ENCODE measurements around the gene HSD17B3. TPM values are rescaled to one million over a fixed set of nuclear protein-coding genes. Genes with fewer than 3 reads are reported as not detected.

The HSD17B3 gene
- total and polyA plus RNA-seq, 5 donors from 2014 or later, result 1.5 TPM; not detected in 4

DNA sequence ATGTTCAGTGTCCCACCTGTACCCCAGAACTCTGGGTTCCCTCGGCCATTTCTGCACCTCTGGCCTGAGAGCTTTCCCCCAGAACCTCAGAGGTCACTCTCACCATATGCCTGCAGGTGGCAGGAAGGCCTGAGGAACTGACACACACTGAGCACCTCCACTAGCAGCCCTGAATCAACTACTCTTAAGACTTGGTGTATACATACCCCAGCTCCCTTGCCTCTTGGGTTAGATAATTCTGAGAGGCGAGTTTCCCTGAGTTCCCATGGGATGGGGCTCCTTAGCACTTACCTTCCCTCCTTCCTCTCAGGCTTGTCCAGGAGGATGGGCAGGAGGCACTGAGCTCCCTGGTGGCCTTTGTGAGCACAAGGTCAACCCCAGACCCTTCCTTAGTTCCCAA is 86.1 kb downstream of the HSD17B3 start:
- Histone ChIP-seq H3K27ac (ENCODE audit: insufficient read depth, low read length, poor library complexity, severe bottlenecking) (no peak overlapping the region), H3K4me1 (ENCODE audit: control insufficient read depth, insufficient read depth, low read length, poor library complexity, severe bottlenecking) (peaks cover 16% of the 10 kb centered on the region), H3K4me3 (ENCODE audit: low read depth, low read length) (no peak overlapping the region), H3K27me3 (ENCODE audit: control insufficient read depth, insufficient read depth, low read length) (peaks cover 2% of the 10 kb centered on the region), H3K36me3 (ENCODE audit: control insufficient read depth, insufficient read depth, low read length) (no peaks in the 10 kb centered on the region), H3K9me3 (ENCODE audit: control insufficient read depth in 2 of 2, low read length in 2 of 2) (no peaks in the 10 kb centered on the region)
- H3K4me1 Mint-ChIP-seq, result peaks cover 0 to 10% (median 5%) of the 10 kb centered on the region in 4 donors
- ATAC-seq (ENCODE audit: low read depth in 2 of 2) (no peak), DNase-seq (no peak)
- H3K4me3 Mint-ChIP-seq, result no peak overlapping the region
- peaks cover 23% of the 10 kb centered on the region for H3K27me3 Mint-ChIP-seq
- H3K9me3 Mint-ChIP-seq, result peaks cover 0 to 2% (median 0%) of the 10 kb centered on the region in 7 donors
- no peaks in the 10 kb centered on the region for H3K36me3 Mint-ChIP-seq
- H3K27ac Mint-ChIP-seq, result no peak overlapping the region

DNA sequence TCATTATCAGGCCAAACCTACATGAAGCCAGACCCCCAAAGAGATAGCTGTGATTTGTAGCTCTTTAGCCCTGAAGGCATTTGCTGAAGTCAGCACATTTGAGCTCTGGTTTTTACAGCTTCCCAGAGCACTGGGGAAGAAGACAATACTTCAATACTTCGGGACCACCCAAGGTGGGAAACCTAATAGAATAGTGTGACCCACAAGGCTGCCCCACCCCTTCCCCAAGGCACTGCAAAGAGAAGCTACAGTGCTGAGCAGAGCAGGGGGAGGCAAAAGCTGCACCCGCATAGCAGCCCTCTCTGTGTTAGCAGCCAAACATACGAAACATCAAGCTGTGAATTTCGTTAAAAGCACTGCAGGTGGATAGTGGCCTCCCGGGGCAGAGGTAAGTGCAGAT is 87.3 kb downstream of the HSD17B3 start:
- Histone ChIP-seq H3K27ac (ENCODE audit: insufficient read depth, low read length, poor library complexity, severe bottlenecking) (no peak overlapping the region), H3K36me3 (ENCODE audit: control insufficient read depth, insufficient read depth, low read length) (no peaks in the 10 kb centered on the region), H3K27me3 (ENCODE audit: control insufficient read depth, insufficient read depth, low read length) (no peaks in the 10 kb centered on the region), H3K9me3 (ENCODE audit: control insufficient read depth in 2 of 2, low read length in 2 of 2) (no peaks in the 10 kb centered on the region), H3K4me1 (ENCODE audit: control insufficient read depth, insufficient read depth, low read length, poor library complexity, severe bottlenecking) (peaks cover 16% of the 10 kb centered on the region), H3K4me3 (ENCODE audit: low read depth, low read length) (no peak overlapping the region)
- peaks cover 15% of the 10 kb centered on the region for H3K27me3 Mint-ChIP-seq
- H3K27ac Mint-ChIP-seq, result no peak overlapping the region
- no peaks in the 10 kb centered on the region for H3K36me3 Mint-ChIP-seq
- ATAC-seq (ENCODE audit: low read depth in 2 of 2) (no peak), DNase-seq (no peak)
- H3K9me3 Mint-ChIP-seq, result peaks cover 0 to 2% (median 0%) of the 10 kb centered on the region in 7 donors
- no peak overlapping the region for H3K4me3 Mint-ChIP-seq
- H3K4me1 Mint-ChIP-seq, result peaks cover 0 to 6% (median 3%) of the 10 kb centered on the region in 4 donors

DNA sequence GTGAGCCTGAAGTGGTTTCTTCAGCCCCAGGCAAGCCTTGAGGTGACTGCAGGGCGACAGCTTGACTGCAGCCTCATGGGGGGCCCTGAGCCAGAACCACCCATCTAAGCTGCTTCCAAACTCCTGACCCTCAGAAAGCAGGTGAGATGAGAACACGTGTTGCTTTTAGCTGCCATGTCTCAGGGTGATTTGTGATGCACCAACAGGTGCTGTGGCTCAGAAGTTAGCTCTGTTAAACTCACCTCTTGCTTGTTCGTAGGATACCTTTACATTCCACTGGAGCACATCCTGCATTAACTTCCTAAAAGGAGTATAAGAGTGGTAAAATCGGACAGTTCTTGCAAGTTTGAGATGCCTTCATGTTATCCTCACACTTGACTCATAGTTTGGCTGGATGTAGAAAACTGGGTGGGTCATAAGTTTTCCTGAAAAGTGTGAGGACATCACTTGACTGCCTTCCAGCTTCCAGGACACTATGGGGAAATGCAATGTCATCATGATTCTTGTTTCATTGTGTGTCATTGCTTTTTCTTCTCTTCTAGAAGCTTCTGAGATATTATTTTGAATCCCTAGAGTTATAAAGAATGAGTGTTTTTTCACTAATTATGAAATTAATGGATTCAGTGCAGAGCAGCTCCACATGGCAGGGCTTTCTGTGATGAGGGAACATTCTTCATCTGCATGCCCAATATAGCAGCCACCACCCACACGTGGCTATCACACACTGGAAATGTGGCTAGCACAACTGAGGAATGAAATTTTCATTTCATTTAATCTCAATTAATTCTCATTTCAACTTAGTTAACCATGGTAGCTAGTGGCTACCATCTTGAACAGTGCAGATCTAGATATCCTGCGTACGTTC is 92.3 kb downstream of the HSD17B3 start:
- H3K36me3 ChIP-seq (ENCODE audit: control insufficient read depth, insufficient read depth, low read length), result no peaks in the 10 kb centered on the region
- DNase-seq (no peak), ATAC-seq (ENCODE audit: low read depth in 2 of 2) (no peak)
- H3K9me3 ChIP-seq (ENCODE audit: control insufficient read depth in 2 of 2, low read length in 2 of 2), result no peaks in the 10 kb centered on the region
- Mint-ChIP-seq H3K4me1 (no peaks in the 10 kb centered on the region), H3K36me3 (no peaks in the 10 kb centered on the region), H3K27me3 (peaks cover 6% of the 10 kb centered on the region), H3K27ac (no peak overlapping the region), H3K9me3 (peaks cover 0 to 2% (median 0%) of the 10 kb centered on the region in 7 donors), H3K4me3 (no peak overlapping the region)
- H3K27ac ChIP-seq (ENCODE audit: insufficient read depth, low read length, poor library complexity, severe bottlenecking), result no peak overlapping the region
- H3K4me3 ChIP-seq (ENCODE audit: low read depth, low read length), result no peak overlapping the region
- no peaks in the 10 kb centered on the region for H3K27me3 ChIP-seq (ENCODE audit: control insufficient read depth, insufficient read depth, low read length)
- H3K4me1 ChIP-seq (ENCODE audit: control insufficient read depth, insufficient read depth, low read length, poor library complexity, severe bottlenecking), result no peaks in the 10 kb centered on the region

DNA sequence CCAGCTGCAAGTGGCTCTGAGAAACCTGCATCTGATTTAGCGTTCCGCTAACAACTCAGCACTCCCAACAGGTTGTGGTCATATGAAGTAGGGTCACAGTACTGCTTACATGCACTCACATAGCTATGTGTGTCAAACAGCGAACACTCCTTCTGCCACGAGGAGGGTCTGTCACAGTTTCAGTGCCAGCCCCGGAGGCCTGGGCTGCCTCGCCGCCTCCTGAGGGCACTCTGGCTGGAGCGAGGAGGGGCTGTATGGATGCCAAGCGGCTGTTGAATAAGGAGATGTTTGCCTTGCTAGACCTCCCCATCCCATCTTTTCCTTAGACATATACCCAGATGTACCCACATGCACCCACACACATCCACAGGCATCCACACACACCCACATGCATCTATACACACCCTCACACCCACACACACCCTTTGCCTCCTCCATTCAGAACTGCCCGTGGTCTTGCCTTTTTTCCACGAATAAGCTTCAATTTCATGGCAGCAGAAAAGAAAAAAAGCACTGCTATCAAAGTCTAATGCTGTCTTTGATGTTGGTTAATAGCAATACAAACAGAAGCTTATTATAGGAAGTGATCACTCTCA is 95.7 kb downstream of the HSD17B3 start:
- no peak overlapping the region for H3K27ac Mint-ChIP-seq
- H3K27me3 Mint-ChIP-seq, result peaks cover 10% of the 10 kb centered on the region
- Histone ChIP-seq H3K27me3 (ENCODE audit: control insufficient read depth, insufficient read depth, low read length) (no peaks in the 10 kb centered on the region), H3K4me1 (ENCODE audit: control insufficient read depth, insufficient read depth, low read length, poor library complexity, severe bottlenecking) (no peaks in the 10 kb centered on the region), H3K9me3 (ENCODE audit: control insufficient read depth in 2 of 2, low read length in 2 of 2) (no peaks in the 10 kb centered on the region), H3K27ac (ENCODE audit: insufficient read depth, low read length, poor library complexity, severe bottlenecking) (no peak overlapping the region), H3K36me3 (ENCODE audit: control insufficient read depth, insufficient read depth, low read length) (no peaks in the 10 kb centered on the region), H3K4me3 (ENCODE audit: low read depth, low read length) (no peak overlapping the region)
- peaks cover 0 to 4% (median 0%) of the 10 kb centered on the region in 4 donors for H3K4me1 Mint-ChIP-seq
- H3K36me3 Mint-ChIP-seq, result no peaks in the 10 kb centered on the region
- ATAC-seq (ENCODE audit: low read depth in 2 of 2) (no peak), DNase-seq (no peak)
- H3K9me3 Mint-ChIP-seq, result peaks cover 0 to 2% (median 0%) of the 10 kb centered on the region in 7 donors
- H3K4me3 Mint-ChIP-seq, result no peak overlapping the region

DNA sequence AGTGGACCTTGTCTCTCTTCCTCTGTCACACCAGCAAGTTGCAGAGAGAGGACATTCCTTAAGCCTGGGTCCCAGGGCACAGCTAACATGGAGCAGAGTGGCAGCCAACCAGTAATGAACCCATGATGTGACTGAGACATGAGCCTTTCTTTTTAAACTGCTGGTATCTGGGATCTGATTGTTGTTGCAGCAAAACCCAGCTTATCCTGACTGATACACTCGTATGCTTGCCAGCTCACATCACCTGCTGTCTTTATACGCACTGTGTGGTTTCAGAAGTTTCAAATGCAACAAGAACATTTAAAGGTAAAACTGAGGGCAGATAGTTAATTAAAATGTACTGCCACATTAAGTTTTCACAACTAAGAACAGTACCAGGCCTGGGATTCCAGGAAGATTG is 97.1 kb downstream of the HSD17B3 start:
- H3K36me3 Mint-ChIP-seq, result no peaks in the 10 kb centered on the region

DNA sequence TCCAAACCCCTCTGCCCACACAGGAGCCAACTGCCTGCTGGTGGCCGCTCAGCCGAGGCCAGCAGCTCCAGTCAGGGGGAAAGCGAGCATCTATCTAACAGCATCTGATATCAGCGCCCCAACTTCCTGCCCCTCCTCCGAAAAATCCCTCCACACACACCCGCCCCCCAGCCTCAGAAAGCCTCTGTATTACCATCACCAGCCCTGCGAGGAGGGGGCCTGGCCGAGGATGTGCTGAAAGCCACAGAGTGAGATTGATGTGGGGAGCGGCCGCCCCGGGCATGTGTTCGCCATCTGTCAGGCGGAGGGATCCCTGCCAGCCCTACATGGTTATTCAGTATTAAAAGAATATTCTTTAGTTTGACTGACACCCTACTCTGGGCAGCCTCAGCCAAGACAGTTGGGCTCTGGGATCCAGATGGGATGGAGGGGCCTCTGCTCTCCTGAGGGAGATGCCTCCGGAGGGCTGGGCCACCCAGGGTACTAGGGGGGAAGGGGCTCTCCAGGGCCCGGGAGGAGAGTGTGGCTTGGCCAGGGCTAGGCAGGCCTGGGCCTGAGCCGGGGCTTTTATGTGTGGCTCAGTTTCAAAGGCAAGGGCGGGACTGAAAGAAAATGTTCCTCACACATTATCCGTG is 98.0 kb downstream of the HSD17B3 start:
- H3K4me1 Mint-ChIP-seq, result peaks cover 0 to 4% (median 0%) of the 10 kb centered on the region in 4 donors
- no peak overlapping the region for H3K27ac Mint-ChIP-seq
- no peak for ATAC-seq (ENCODE audit: low read depth in 2 of 2)
- no peak overlapping the region for H3K4me3 Mint-ChIP-seq
- H3K36me3 Mint-ChIP-seq, result no peaks in the 10 kb centered on the region
- no peak for DNase-seq
- H3K4me1 ChIP-seq (ENCODE audit: control insufficient read depth, insufficient read depth, low read length, poor library complexity, severe bottlenecking), result no peaks in the 10 kb centered on the region
- no peak overlapping the region for H3K4me3 ChIP-seq (ENCODE audit: low read depth, low read length)
- H3K27ac ChIP-seq (ENCODE audit: insufficient read depth, low read length, poor library complexity, severe bottlenecking), result no peak overlapping the region
- H3K27me3 ChIP-seq (ENCODE audit: control insufficient read depth, insufficient read depth, low read length), result no peaks in the 10 kb centered on the region
- peaks cover 0 to 2% (median 0%) of the 10 kb centered on the region in 7 donors for H3K9me3 Mint-ChIP-seq
- peaks cover 13% of the 10 kb centered on the region for H3K27me3 Mint-ChIP-seq
- H3K9me3 ChIP-seq (ENCODE audit: control insufficient read depth in 2 of 2, low read length in 2 of 2), result no peaks in the 10 kb centered on the region
- H3K36me3 ChIP-seq (ENCODE audit: control insufficient read depth, insufficient read depth, low read length), result no peaks in the 10 kb centered on the region

More for the DNA sequence above, 97.1 kb downstream of the HSD17B3 start:
- Histone ChIP-seq H3K4me3 (ENCODE audit: low read depth, low read length) (no peak overlapping the region), H3K4me1 (ENCODE audit: control insufficient read depth, insufficient read depth, low read length, poor library complexity, severe bottlenecking) (no peaks in the 10 kb centered on the region), H3K9me3 (ENCODE audit: control insufficient read depth in 2 of 2, low read length in 2 of 2) (no peaks in the 10 kb centered on the region), H3K36me3 (ENCODE audit: control insufficient read depth, insufficient read depth, low read length) (no peaks in the 10 kb centered on the region), H3K27me3 (ENCODE audit: control insufficient read depth, insufficient read depth, low read length) (no peaks in the 10 kb centered on the region), H3K27ac (ENCODE audit: insufficient read depth, low read length, poor library complexity, severe bottlenecking) (no peak overlapping the region)
- Mint-ChIP-seq H3K4me3 (no peak overlapping the region), H3K27me3 (peaks cover 14% of the 10 kb centered on the region), H3K9me3 (peaks cover 0 to 2% (median 0%) of the 10 kb centered on the region in 7 donors), H3K27ac (no peak overlapping the region), H3K4me1 (peaks cover 0 to 4% (median 0%) of the 10 kb centered on the region in 4 donors)
- no peak for DNase-seq
- ATAC-seq (ENCODE audit: low read depth in 2 of 2), result no peak

DNA sequence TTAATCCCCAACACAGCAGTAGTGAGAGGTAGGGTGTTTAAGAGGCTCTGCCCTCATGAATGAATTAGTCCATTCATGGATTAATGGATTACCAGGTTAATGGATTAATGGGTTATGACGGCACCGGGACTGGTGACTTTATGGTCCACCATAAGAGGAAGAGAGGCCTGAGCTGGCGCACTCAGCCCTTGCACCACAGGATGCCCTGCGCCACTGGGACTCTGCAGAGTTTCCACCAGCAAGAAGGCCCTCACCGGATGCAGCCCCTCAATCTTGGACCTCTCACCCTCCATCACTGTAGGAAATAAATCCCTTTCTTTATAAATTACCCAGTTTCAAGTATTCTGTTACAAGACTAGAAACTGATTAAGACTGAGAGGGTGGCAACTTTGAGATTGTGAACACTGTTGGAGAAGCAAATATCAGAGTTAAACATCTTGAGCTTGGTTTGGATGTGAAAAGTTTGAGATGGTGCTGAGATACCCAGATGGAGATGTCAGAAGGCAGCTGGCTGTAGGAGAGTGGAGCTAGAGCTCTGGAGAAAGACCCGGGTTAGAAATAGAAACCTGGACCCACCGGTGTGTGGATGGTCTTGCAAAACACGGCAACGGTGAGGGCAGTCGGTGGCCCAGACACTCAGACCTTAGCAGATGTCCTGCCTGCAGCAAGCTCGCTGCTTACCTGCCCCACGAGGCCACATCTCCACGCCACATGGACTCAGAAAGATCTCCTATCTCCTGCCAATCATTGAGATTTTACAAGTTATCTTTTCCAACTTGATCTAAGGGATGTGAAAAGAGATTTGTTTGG is 98.8 kb downstream of the HSD17B3 start:
- Histone ChIP-seq H3K9me3 (ENCODE audit: control insufficient read depth in 2 of 2, low read length in 2 of 2) (no peaks in the 10 kb centered on the region), H3K36me3 (ENCODE audit: control insufficient read depth, insufficient read depth, low read length) (no peaks in the 10 kb centered on the region), H3K27ac (ENCODE audit: insufficient read depth, low read length, poor library complexity, severe bottlenecking) (no peak overlapping the region), H3K4me1 (ENCODE audit: control insufficient read depth, insufficient read depth, low read length, poor library complexity, severe bottlenecking) (no peaks in the 10 kb centered on the region), H3K4me3 (ENCODE audit: low read depth, low read length) (no peak overlapping the region), H3K27me3 (ENCODE audit: control insufficient read depth, insufficient read depth, low read length) (no peaks in the 10 kb centered on the region)
- Mint-ChIP-seq H3K27ac (no peak overlapping the region), H3K4me3 (peak overlapping the region in 1 of 4 donors; percentile 2), H3K4me1 (peaks cover 0 to 4% (median 0%) of the 10 kb centered on the region in 4 donors), H3K9me3 (peaks cover 0 to 2% (median 0%) of the 10 kb centered on the region in 7 donors), H3K27me3 (peaks cover 13% of the 10 kb centered on the region), H3K36me3 (no peaks in the 10 kb centered on the region)
- ATAC-seq (ENCODE audit: low read depth in 2 of 2) (no peak), DNase-seq (no peak)

Data from CD4-positive, CD25-positive, alpha-beta regulatory T cell (primary cell).